ENCODE results near the gene STRN3.

- TF ChIP-seq CTCF (IDR thresholded peaks at IDR 0.05) (no peak), POLR2A (IDR thresholded peaks at IDR 0.05) (no peak), EP300 (IDR thresholded peaks at IDR 0.05) (no peak), POLR2AphosphoS5 (IDR thresholded peaks at IDR 0.05) (no peak)
Observed at GRCh38 chr14:30864934-30865333, 161.2 kb downstream of the STRN3 start.

Measured in sigmoid colon (tissue), 4 donors.